ENCODE measurements around the gene RAB5IF.

RAB5IF gene

DNA sequence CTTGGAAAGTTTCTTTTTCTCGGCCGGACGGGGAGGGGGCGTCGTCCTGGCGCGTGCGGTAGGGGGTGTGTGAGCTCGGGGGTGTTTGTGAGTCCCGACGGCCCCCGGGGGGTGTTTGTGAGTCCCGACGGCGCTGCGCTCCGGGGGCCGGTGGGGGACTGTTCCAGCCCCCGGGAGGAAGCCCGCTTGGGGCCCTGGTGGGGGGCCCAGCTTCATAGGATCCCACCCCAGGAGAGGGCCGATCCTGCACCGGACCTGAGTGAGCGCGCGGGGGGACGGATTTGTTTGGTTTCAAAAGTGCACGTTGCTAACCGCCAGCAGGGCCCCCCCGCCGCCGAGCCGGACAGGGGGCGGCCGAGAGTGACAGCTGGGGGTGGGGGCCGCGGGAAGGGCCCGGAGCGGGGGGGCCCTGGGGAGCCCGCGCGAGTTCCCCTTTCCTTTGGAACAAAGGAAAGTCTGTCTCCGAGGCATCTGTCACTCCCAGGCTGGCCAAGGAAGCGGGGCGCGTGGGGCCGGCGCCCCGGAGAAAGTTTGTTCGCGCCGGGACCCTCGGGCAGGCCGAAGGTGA lies 31.7 kb upstream of the RAB5IF start:
- Histone ChIP-seq H3K4me3 (ENCODE audit: low read length) (peak overlapping the region; percentile 87; the same call in 1 of the 2 replicates), H3K27me3 (ENCODE audit: insufficient read depth, low read length) (no peaks in the 10 kb centered on the region), H3K9ac (ENCODE audit: low read depth, low read length) (peak overlapping the region; percentile 77; the same call in 1 of the 2 replicates), H3K36me3 (ENCODE audit: insufficient read depth, low read depth, low read length) (peaks cover 6% of the 10 kb centered on the region), H3K27ac (ENCODE audit: low read length) (no peak overlapping the region), H3K4me1 (ENCODE audit: insufficient read depth, low read length) (peaks cover 28% of the 10 kb centered on the region; the same call in 1 of the 2 replicates), H3K9me3 (ENCODE audit: insufficient read depth, low read depth, low read length) (no peaks in the 10 kb centered on the region)

DNA sequence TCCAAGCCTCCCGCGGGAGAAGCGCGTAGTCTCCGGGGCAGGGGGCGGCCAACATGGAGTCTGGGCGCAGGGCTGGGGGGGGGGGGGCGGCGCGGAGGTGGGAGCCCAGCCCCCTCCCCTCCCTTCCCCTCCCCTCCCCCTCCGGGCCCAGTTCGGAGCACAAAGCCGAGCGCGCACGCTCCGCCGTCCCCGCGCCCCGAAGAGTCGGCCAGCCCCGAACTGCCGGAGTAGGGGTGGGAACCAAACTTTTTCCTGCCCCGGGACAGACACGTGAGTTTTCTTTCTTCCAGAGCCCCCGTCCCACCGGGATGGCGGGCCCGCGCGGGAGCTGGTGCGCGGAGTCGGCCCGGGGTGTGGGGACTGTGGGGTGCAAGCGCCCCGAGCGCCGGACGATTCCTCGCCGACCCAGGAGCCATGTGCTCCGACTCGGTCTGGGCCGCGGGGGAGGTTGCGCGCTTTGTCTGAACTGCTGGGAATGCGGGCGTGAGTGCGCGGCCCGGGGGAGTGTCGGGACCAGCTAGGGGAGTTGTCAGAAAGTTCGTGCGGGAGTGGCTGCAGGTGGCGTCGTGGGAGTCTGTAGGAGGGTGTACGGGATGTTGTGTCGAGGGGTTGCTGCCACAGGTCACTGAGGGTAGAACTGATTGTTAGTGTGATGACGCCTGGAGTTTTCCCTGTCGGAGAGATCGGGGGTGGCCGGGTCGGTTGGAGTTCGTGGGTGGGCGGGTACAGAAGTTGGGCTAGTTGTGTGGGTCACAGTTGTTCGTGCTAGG lies 31.0 kb upstream of the RAB5IF start:
- H3K27ac ChIP-seq (ENCODE audit: low read length) = no peak overlapping the region
- peaks cover 28% of the 10 kb centered on the region; the same call in 1 of the 2 replicates for H3K4me1 ChIP-seq (ENCODE audit: insufficient read depth, low read length)
- no peaks in the 10 kb centered on the region for H3K27me3 ChIP-seq (ENCODE audit: insufficient read depth, low read length)
- H3K9me3 ChIP-seq (ENCODE audit: insufficient read depth, low read depth, low read length) = no peaks in the 10 kb centered on the region
- H3K36me3 ChIP-seq (ENCODE audit: insufficient read depth, low read depth, low read length) = peaks cover 11% of the 10 kb centered on the region
- H3K4me3 ChIP-seq (ENCODE audit: low read length) = peak overlapping the region; percentile 87
- H3K9ac ChIP-seq (ENCODE audit: low read depth, low read length) = peak overlapping the region; percentile 91

DNA sequence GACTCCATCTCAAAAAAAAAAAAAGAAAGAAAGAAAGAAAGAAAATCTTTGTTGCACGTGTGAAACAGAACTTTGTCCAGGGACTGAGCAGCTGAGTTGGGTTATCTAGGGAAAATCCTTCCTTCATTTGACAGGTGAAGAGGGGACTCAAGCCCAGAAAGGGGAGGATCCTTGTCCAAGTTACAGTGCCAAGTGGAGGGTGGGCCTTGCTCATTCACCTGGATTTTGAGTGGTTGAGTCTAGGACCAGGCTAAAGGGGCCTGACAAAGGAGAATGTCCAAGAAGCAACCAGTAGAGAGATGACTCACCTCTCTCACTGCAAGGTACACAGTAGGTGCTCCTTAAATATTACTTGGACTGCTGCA lies 29.5 kb upstream of the RAB5IF start:
- H3K9ac ChIP-seq (ENCODE audit: low read depth, low read length) = no peak overlapping the region
- peaks cover 26% of the 10 kb centered on the region for H3K36me3 ChIP-seq (ENCODE audit: insufficient read depth, low read depth, low read length)
- no peak overlapping the region for H3K27ac ChIP-seq (ENCODE audit: low read length)
- H3K4me1 ChIP-seq (ENCODE audit: insufficient read depth, low read length) = peaks cover 23% of the 10 kb centered on the region; the same call in 1 of the 2 replicates
- H3K27me3 ChIP-seq (ENCODE audit: insufficient read depth, low read length) = no peaks in the 10 kb centered on the region
- H3K4me3 ChIP-seq (ENCODE audit: low read length) = no peak overlapping the region
- H3K9me3 ChIP-seq (ENCODE audit: insufficient read depth, low read depth, low read length) = no peaks in the 10 kb centered on the region

DNA sequence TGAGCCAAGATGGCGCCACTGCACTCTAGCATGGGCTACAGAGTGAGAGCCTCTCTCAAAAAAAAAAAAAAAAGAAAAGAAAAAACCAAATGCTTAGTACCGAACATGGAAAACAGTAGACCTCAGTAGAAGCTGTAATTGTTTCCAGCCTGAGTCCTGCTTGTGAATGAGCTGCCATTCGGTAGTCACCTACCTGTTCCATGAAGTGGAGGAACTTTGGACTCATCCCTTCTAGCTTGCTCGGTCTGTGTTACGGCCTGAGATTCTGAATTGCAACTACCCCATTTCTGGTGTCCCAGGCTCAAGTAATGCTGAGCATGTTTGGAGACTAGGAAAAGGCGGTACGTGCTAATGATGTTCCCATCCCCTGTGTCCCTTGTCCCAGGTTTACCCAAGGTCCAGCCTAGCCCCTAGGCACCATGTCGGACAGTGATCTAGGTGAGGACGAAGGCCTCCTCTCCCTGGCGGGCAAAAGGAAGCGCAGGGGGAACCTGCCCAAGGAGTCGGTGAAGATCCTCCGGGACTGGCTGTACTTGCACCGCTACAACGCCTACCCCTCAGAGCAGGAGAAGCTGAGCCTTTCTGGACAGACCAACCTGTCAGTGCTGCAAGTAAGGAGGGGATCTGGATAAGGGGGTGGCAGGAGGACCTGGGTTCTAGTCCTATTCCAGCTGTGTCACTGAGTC lies 27.1 kb upstream of the RAB5IF start:
- no peaks in the 10 kb centered on the region for H3K27me3 ChIP-seq (ENCODE audit: insufficient read depth, low read length)
- no peak overlapping the region for H3K9ac ChIP-seq (ENCODE audit: low read depth, low read length)
- H3K4me1 ChIP-seq (ENCODE audit: insufficient read depth, low read length) = peaks cover 6% of the 10 kb centered on the region; the same call in 1 of the 2 replicates
- H3K9me3 ChIP-seq (ENCODE audit: insufficient read depth, low read depth, low read length) = no peaks in the 10 kb centered on the region
- peaks cover 48% of the 10 kb centered on the region for H3K36me3 ChIP-seq (ENCODE audit: insufficient read depth, low read depth, low read length)
- H3K4me3 ChIP-seq (ENCODE audit: low read length) = no peak overlapping the region
- H3K27ac ChIP-seq (ENCODE audit: low read length) = no peak overlapping the region

DNA sequence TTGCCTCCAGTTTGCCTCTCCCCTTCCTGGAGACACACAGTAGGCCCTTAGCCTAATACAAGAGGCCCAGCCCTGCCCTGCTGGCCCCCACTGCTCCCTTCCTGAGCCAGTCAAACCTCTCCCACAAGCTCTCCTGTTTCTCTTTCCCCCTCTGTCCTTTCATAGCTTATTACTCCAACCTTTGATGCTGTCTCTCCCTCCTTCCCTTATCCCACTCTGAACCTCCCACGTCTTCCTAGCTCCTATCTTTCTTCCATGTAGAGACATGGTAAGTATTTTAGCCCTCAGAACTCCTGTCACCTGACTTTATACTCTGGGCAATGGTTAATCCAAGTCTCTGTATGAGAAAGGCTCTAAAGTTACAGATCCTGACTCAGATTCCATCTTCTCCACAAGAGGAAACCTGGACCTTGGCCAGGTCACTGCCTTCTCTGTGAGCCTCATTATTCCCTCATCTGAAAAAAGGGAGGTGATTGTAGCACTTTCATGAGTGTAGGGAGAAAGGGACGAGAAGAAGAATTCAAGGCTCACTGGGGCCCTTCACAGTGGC lies 25.5 kb upstream of the RAB5IF start:
- Histone ChIP-seq H3K9me3 (ENCODE audit: insufficient read depth, low read depth, low read length) (no peaks in the 10 kb centered on the region), H3K36me3 (ENCODE audit: insufficient read depth, low read depth, low read length) (peaks cover 54% of the 10 kb centered on the region), H3K27me3 (ENCODE audit: insufficient read depth, low read length) (no peaks in the 10 kb centered on the region), H3K4me3 (ENCODE audit: low read length) (no peak overlapping the region), H3K27ac (ENCODE audit: low read length) (no peak overlapping the region), H3K4me1 (ENCODE audit: insufficient read depth, low read length) (peaks cover 15% of the 10 kb centered on the region; the same call in 1 of the 2 replicates), H3K9ac (ENCODE audit: low read depth, low read length) (no peak overlapping the region)

DNA sequence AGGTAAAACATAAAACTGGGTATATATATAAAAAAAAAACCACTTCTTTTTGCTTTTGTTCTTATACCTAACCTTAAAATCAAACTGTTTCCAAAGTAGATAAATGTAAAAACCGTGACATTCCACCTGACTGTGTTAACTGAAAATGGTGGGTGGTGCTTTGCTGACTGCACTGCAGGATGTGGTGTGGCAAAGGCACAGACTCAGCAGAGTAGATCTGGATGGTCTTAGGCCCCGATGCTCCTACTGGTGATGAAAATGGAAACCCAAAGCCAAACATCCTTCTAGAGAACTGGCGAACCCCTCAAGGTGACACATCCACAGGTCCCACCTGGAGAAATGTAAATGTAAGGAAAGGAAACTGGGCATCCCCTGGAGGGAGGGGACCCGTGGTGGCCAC lies 23.3 kb upstream of the RAB5IF start:
- H3K9ac ChIP-seq (ENCODE audit: low read depth, low read length) = no peak overlapping the region
- no peaks in the 10 kb centered on the region for H3K9me3 ChIP-seq (ENCODE audit: insufficient read depth, low read depth, low read length)
- H3K4me3 ChIP-seq (ENCODE audit: low read length) = no peak overlapping the region
- no peaks in the 10 kb centered on the region for H3K27me3 ChIP-seq (ENCODE audit: insufficient read depth, low read length)
- peaks cover 59% of the 10 kb centered on the region for H3K36me3 ChIP-seq (ENCODE audit: insufficient read depth, low read depth, low read length)
- peaks cover 28% of the 10 kb centered on the region for H3K4me1 ChIP-seq (ENCODE audit: insufficient read depth, low read length)
- no peak overlapping the region for H3K27ac ChIP-seq (ENCODE audit: low read length)

DNA sequence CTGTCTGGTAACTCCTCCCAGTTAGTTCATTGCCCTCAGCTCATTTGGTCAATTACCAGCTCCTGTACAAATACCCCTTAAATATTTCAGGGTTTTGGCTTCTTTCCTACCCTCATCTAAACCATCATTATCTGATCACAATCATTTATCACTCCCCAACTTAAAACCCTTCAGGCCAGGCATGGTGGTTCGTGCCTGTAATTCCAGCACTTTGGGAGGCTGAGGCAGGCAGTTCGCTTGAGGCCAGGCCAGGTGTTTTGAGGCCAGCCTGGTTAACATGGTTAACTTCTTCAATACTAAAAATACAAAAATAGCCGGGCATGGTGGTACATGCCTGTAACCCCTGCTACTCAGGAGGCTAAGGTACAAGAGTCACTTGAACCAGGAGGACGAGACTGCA lies 22.8 kb upstream of the RAB5IF start:
- Histone ChIP-seq H3K27ac (ENCODE audit: low read length) (no peak overlapping the region), H3K36me3 (ENCODE audit: insufficient read depth, low read depth, low read length) (peaks cover 62% of the 10 kb centered on the region)

DNA sequence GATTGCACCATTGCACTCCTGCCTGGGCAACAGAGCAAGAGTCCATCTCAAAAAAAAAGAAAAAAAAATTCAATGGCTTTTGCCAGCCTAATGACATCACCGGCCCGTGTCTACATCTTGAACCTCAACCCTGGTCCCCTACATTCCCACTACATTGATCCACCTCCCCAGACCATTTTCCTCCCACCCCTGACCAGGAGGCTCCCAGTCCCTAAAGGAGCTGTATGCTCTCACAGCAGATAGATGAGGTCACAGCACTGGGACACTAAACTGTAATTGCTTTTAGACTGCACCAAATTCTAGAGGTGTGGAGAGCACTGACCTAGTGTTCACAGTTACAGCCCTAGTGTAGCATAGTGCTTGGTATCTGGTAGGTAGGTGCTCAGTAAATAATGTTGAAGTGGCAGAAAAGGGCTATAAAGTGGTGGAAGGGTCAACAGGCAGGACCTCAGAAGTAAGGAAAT lies 21.5 kb upstream of the RAB5IF start:
- H3K9ac ChIP-seq (ENCODE audit: low read depth, low read length) = no peak overlapping the region; the same call in 1 of the 2 replicates
- no peaks in the 10 kb centered on the region for H3K27me3 ChIP-seq (ENCODE audit: insufficient read depth, low read length)
- no peak overlapping the region for H3K4me3 ChIP-seq (ENCODE audit: low read length)
- peaks cover 58% of the 10 kb centered on the region for H3K36me3 ChIP-seq (ENCODE audit: insufficient read depth, low read depth, low read length)
- H3K4me1 ChIP-seq (ENCODE audit: insufficient read depth, low read length) = peaks cover 33% of the 10 kb centered on the region
- no peaks in the 10 kb centered on the region for H3K9me3 ChIP-seq (ENCODE audit: insufficient read depth, low read depth, low read length)
- H3K27ac ChIP-seq (ENCODE audit: low read length) = no peak overlapping the region

More for the DNA sequence above, 22.8 kb upstream of the RAB5IF start:
- no peaks in the 10 kb centered on the region for H3K9me3 ChIP-seq (ENCODE audit: insufficient read depth, low read depth, low read length)
- no peaks in the 10 kb centered on the region for H3K27me3 ChIP-seq (ENCODE audit: insufficient read depth, low read length)
- H3K4me1 ChIP-seq (ENCODE audit: insufficient read depth, low read length) = peaks cover 33% of the 10 kb centered on the region
- H3K4me3 ChIP-seq (ENCODE audit: low read length) = no peak overlapping the region
- no peak overlapping the region for H3K9ac ChIP-seq (ENCODE audit: low read depth, low read length)

DNA sequence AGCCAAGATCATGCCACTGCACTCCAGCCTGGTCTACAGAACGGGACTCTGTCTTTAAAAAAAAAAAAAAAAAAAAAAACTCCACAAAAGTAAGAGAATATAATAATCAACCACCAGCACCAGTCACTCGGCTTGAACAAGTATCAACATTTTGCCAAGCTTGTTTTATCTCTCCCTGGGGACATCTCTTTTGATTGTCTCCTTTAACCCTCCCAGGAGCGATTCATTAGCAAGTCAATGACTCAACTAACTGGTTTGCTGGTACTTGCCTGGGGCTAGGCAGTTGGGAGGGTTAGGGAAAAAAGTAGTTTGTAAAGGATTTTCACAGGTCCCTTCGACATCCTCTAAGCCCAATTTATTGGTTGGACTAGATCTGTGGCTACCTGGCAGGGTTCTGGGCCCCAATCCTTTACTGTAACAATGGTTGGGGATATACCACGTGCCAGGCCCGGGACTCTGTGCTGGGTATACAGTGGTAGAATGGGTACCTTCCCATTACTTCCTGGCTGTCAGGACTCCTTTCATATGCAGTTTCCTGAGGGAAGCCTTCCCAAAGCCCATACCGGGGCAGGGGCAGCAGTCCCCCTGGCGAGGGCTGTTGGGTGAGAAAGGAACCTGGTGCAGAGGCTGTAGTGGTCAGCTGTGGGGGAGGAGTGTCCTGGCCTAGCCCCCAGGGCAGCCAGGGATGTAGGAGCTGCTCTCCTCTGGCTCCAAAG lies 20.0 kb upstream of the RAB5IF start:
- H3K4me1 ChIP-seq (ENCODE audit: insufficient read depth, low read length) = peaks cover 33% of the 10 kb centered on the region
- peak overlapping the region; percentile 87 for H3K27ac ChIP-seq (ENCODE audit: low read length)
- peaks cover 55% of the 10 kb centered on the region for H3K36me3 ChIP-seq (ENCODE audit: insufficient read depth, low read depth, low read length)

DNA sequence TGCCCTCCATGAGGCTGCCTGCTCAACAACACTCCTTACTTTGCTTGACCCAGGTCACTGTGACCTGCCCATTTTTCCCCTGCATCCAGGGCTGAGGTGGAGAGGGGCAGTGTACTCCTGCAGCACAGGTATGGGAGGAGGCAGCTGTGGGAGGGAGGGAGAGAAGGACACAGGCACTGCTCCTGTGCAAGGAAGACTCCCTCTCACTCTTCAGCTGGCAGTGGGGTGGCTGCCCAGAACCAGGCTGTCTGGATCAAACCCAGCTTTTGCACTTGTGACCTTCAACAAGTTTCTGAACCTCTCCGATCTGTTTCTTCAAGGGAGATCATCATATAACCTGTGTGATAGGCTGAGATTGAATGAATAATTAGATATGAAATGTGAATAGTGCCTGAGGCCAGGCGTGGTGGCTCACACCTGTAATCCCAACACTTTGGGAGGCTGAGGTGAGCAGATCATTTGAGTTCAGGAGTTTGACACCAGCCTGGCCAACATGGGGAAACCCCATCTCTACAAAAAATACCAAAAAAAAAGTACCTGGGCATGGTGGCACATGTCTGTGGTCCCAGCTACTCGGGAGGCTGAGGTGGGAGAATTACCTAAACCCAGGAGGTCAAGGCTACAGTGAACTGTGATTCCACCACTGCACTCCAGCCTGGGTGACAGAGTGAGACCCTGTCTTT lies 18.1 kb upstream of the RAB5IF start:
- H3K36me3 ChIP-seq (ENCODE audit: insufficient read depth, low read depth, low read length) = peaks cover 49% of the 10 kb centered on the region
- H3K9me3 ChIP-seq (ENCODE audit: insufficient read depth, low read depth, low read length) = no peaks in the 10 kb centered on the region
- no peak overlapping the region for H3K27ac ChIP-seq (ENCODE audit: low read length)
- H3K9ac ChIP-seq (ENCODE audit: low read depth, low read length) = no peak overlapping the region
- peaks cover 39% of the 10 kb centered on the region for H3K4me1 ChIP-seq (ENCODE audit: insufficient read depth, low read length)
- no peaks in the 10 kb centered on the region for H3K27me3 ChIP-seq (ENCODE audit: insufficient read depth, low read length)
- H3K4me3 ChIP-seq (ENCODE audit: low read length) = no peak overlapping the region

More for the DNA sequence above, 20.0 kb upstream of the RAB5IF start:
- Histone ChIP-seq H3K9ac (ENCODE audit: low read depth, low read length) (peak overlapping the region; percentile 81), H3K27me3 (ENCODE audit: insufficient read depth, low read length) (no peaks in the 10 kb centered on the region), H3K9me3 (ENCODE audit: insufficient read depth, low read depth, low read length) (no peaks in the 10 kb centered on the region), H3K4me3 (ENCODE audit: low read length) (peak overlapping the region; percentile 50)

DNA sequence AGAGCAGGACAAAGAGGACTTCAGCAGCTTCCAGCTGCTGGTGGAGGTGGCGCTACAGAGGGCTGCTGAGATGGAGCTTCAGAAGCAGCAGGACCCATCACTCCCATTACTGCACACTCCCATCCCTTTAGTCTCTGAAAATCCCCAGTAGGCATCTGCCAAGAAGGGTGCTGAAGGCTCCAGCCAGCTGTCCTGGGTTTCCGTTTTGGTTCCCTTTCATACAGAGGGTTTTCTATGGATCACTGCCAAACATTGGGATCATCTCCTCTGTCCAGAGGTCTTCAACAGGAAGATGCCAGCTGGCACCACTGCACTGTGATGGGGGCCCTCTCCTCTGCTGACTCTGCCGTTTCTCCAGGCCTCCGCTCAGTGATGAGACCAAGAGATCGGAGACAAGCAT lies 14.3 kb upstream of the RAB5IF start:
- Histone ChIP-seq H3K36me3 (ENCODE audit: insufficient read depth, low read depth, low read length) (peaks cover 51% of the 10 kb centered on the region), H3K4me3 (ENCODE audit: low read length) (no peak overlapping the region), H3K4me1 (ENCODE audit: insufficient read depth, low read length) (peaks cover 21% of the 10 kb centered on the region), H3K27me3 (ENCODE audit: insufficient read depth, low read length) (no peaks in the 10 kb centered on the region), H3K27ac (ENCODE audit: low read length) (no peak overlapping the region), H3K9ac (ENCODE audit: low read depth, low read length) (no peak overlapping the region), H3K9me3 (ENCODE audit: insufficient read depth, low read depth, low read length) (no peaks in the 10 kb centered on the region)
